ENCODE measurements around the gene MIEF2. TPM values are rescaled to one million over a fixed set of nuclear protein-coding genes. Genes with fewer than 3 reads are reported as not detected.
"Not testable (repeated sequence)": the region's sequence is repeated elsewhere in the genome, so short reads cannot be mapped to it uniquely, and the experiment has no call there.

Gene MIEF2
- polyA plus RNA-seq, 6 donors from 2014 or later = 3.2 to 13.8 (median 9.9) TPM

DNA sequence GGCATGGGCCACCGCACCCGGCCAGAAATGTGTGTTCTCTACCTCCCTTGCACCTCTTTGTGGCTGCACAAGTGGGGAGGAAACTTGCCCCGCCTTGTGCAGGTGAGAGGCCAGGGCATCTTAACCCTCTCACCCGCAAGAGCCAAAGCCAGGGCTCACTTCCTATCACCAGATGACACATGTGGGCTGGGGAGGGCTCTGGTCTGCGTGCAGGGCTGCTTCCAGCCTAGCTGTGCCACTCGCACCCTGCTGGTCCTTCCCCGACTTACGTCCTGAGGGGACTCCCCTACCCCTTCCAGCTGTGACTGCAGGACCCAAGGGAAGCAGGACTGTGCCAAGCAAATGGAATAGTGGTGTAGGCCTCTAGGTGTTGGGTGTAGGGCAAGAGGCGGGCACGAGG is 6.9 kb downstream of the MIEF2 start:
- H3K9me3 Mint-ChIP-seq = no peaks in the 10 kb centered on the region

GRCh38 chr17:18267927-18268711 is 7.7 kb downstream of the MIEF2 start:
- no peak for ATAC-seq (ENCODE audit: low read depth in 2 of 2)
- H3K36me3 Mint-ChIP-seq = no peaks in the 10 kb centered on the region
- peaks cover 0 to 3% (median 3%) of the 10 kb centered on the region in 3 donors for H3K4me1 Mint-ChIP-seq
- H3K27ac Mint-ChIP-seq = no peak overlapping the region
- H3K4me3 Mint-ChIP-seq = no peak overlapping the region
- H3K27me3 Mint-ChIP-seq = no peaks in the 10 kb centered on the region
- H3K9me3 Mint-ChIP-seq = no peaks in the 10 kb centered on the region
- DNase-seq = no peak

More for the DNA sequence above, 6.9 kb downstream of the MIEF2 start:
- H3K27ac Mint-ChIP-seq = no peak overlapping the region
- H3K36me3 Mint-ChIP-seq = no peaks in the 10 kb centered on the region
- H3K27me3 Mint-ChIP-seq = no peaks in the 10 kb centered on the region
- ATAC-seq (ENCODE audit: low read depth in 2 of 2) = no peak
- no peak overlapping the region for H3K4me3 Mint-ChIP-seq
- no peak for DNase-seq
- peaks cover 3 to 7% (median 3%) of the 10 kb centered on the region in 3 donors for H3K4me1 Mint-ChIP-seq

DNA sequence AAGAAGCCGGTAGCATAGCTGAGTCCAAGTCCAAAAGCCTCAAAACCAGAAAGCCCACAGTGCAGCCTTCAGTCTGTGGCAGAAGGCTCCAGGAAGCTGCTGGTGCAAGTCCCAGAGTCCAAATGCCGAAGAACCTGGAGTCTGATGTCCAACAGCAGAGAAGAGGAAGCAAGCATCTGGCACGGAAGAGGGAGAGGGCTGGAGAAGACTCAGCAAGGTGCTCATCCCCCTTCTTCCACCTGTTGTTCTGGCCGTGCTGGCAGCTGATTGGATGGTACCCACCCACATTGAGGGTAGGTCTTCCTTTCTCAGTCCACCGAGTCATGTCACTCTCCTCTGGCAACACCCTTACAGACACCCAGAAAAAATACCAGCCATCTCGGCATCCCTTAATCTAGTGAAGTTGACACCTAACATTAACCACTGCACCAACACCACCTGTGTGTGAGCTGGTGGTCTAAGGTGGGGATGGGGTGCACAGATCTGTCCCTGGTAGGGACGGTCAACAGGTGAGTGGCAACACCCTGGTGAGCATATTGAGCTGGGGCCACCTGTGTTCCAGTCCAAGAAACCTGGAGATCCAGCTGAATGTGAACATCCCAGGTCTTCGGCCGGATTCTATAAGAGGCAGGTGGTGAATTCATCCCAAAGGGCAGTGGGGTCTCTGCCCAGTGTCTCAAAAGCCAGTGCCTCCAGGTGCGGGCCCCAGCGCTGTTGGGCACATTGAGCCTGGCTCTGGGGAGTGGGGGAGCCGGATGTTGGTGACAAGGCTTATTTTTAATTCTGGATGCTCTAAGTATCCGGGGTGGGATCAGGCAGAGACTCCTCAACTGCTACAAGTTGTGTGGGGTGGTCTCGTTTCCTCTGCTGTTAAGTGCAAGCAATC is 9.8 kb downstream of the MIEF2 start:
- Mint-ChIP-seq H3K9me3 (no peaks in the 10 kb centered on the region), H3K27ac (peak overlapping the region in 1 of 6 donors; percentile 69), H3K27me3 (no peaks in the 10 kb centered on the region), H3K36me3 (no peaks in the 10 kb centered on the region), H3K4me1 (no peaks in the 10 kb centered on the region), H3K4me3 (no peak overlapping the region)
- DNase-seq (no peak), ATAC-seq (ENCODE audit: low read depth in 2 of 2) (no peak)

- Mint-ChIP-seq H3K4me3 (no peak overlapping the region), H3K36me3 (peaks cover 0 to 4% of the 10 kb centered on the region in 2 donors), H3K9me3 (no peaks in the 10 kb centered on the region), H3K27me3 (no peaks in the 10 kb centered on the region), H3K4me1 (no peaks in the 10 kb centered on the region), H3K27ac (no peak overlapping the region)
- DNase-seq = no peak
- ATAC-seq (ENCODE audit: low read depth in 2 of 2) = no peak
Measured at GRCh38 chr17:18277076-18277475, 16.6 kb downstream of the MIEF2 start.

GRCh38 chr17:18278867-18279266 is 18.4 kb downstream of the MIEF2 start:
- no peaks in the 10 kb centered on the region for H3K27me3 Mint-ChIP-seq
- H3K27ac Mint-ChIP-seq = no peak overlapping the region
- H3K9me3 Mint-ChIP-seq = no peaks in the 10 kb centered on the region
- no peaks in the 10 kb centered on the region for H3K4me1 Mint-ChIP-seq
- ATAC-seq (ENCODE audit: low read depth in 2 of 2) (no peak), DNase-seq (no peak)
- H3K36me3 Mint-ChIP-seq = peaks cover 6% of the 10 kb centered on the region in 2 donors
- H3K4me3 Mint-ChIP-seq = no peak overlapping the region

GRCh38 chr17:18280249-18280648 is 19.8 kb downstream of the MIEF2 start:
- no peaks in the 10 kb centered on the region for H3K9me3 Mint-ChIP-seq
- no peak overlapping the region for H3K4me3 Mint-ChIP-seq
- ATAC-seq (ENCODE audit: low read depth in 2 of 2) = no peak
- no peaks in the 10 kb centered on the region for H3K27me3 Mint-ChIP-seq
- H3K4me1 Mint-ChIP-seq = no peaks in the 10 kb centered on the region
- peaks cover 6 to 14% of the 10 kb centered on the region in 2 donors for H3K36me3 Mint-ChIP-seq
- DNase-seq = no peak
- no peak overlapping the region for H3K27ac Mint-ChIP-seq

DNA sequence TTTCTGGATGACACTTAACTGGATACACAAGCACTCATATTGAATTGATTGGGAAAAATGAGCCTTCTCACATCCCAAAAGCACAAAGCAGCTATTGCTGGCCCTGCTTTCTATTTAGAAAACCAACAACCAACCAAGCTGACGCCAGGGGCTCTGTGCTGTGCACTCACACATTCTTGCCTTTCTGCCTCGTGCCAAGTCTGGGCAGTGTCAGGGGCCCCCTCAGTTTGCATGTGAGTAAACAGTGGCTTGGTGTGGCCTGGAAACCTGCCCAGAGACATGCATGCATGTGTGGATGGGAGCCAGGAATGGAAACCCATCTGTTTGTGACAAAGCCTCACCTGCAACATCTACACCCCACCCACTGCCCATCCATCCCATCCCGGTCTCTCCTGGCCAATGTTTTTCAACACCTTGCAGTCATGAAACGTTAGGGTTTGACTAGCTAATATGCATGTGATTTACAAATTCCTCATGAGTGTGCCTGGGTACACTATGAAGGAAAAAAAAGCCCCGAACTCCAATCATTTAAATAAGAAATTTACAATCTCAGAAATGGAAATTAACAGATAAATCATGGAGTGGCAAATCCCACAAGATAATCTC is 20.4 kb downstream of the MIEF2 start:
- Mint-ChIP-seq H3K9me3 (no peaks in the 10 kb centered on the region), H3K27me3 (no peaks in the 10 kb centered on the region), H3K36me3 (peaks cover 6 to 19% of the 10 kb centered on the region in 2 donors), H3K4me1 (no peaks in the 10 kb centered on the region), H3K27ac (no peak overlapping the region), H3K4me3 (peak overlapping the region in 1 of 8 donors; percentile 41)
- no peak for DNase-seq
- no peak for ATAC-seq (ENCODE audit: low read depth in 2 of 2)

DNA sequence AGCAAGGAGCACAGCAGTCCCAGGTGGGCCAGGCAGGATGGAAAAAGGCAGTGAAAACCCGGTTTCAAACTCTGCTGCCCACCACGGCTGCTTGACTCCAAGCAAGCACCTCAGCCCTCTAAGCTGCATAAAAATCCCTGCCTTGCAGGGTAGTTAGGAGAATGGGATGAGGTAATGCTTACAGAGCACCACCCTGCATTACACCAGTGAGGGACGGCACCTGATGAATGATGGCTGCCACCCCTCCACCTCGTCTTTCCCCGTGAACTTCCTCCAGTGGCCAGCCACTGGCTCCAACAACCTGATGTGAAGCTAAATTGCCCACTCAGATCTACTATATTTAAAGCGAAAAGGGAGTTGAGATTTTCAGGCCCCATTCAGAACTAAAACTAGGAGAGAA is 21.3 kb downstream of the MIEF2 start:
- Mint-ChIP-seq H3K9me3 (no peaks in the 10 kb centered on the region), H3K27ac (no peak overlapping the region), H3K27me3 (no peaks in the 10 kb centered on the region), H3K4me1 (no peaks in the 10 kb centered on the region), H3K36me3 (peaks cover 6 to 19% of the 10 kb centered on the region in 2 donors), H3K4me3 (peak overlapping the region in 1 of 8 donors; percentile 41)
- ATAC-seq (ENCODE audit: low read depth in 2 of 2) (no peak), DNase-seq (no peak)

GRCh38 chr17:18285296-18285695 is 24.8 kb downstream of the MIEF2 start:
- Mint-ChIP-seq H3K27ac (no peak overlapping the region), H3K27me3 (no peaks in the 10 kb centered on the region), H3K9me3 (no peaks in the 10 kb centered on the region), H3K36me3 (peaks cover 14 to 22% of the 10 kb centered on the region in 2 donors), H3K4me3 (peak overlapping the region in 1 of 8 donors; percentile 29), H3K4me1 (no peaks in the 10 kb centered on the region)
- DNase-seq (no peak), ATAC-seq (ENCODE audit: low read depth in 2 of 2) (no peak)

GRCh38 chr17:18291718-18292540 is 31.5 kb downstream of the MIEF2 start:
- Mint-ChIP-seq H3K4me1 (peaks cover 5 to 12% (median 12%) of the 10 kb centered on the region in 3 donors), H3K27ac (peak overlapping the region in 2 of 6 donors; percentile 47 to 91), H3K36me3 (peaks cover 8 to 9% of the 10 kb centered on the region in 2 donors)

GRCh38 chr17:18298061-18298460 is 37.6 kb downstream of the MIEF2 start:
- H3K27ac Mint-ChIP-seq; H3K4me3 Mint-ChIP-seq; H3K9me3 Mint-ChIP-seq; H3K27me3 Mint-ChIP-seq; DNase-seq; ATAC-seq (ENCODE audit: low read depth in 2 of 2): not testable (repeated sequence)
- peaks cover 7 to 17% (median 16%) of the 10 kb centered on the region in 3 donors for H3K4me1 Mint-ChIP-seq
- peaks cover 0 to 16% of the 10 kb centered on the region in 2 donors for H3K36me3 Mint-ChIP-seq

More at GRCh38 chr17:18291718-18292540, 31.5 kb downstream of the MIEF2 start:
- no peak overlapping the region for H3K4me3 Mint-ChIP-seq
- DNase-seq = no peak
- no peaks in the 10 kb centered on the region for H3K27me3 Mint-ChIP-seq
- no peaks in the 10 kb centered on the region for H3K9me3 Mint-ChIP-seq
- no peak for ATAC-seq (ENCODE audit: low read depth in 2 of 2)

GRCh38 chr17:18300725-18301480 is 40.4 kb downstream of the MIEF2 start:
- H3K4me1 Mint-ChIP-seq = peaks cover 7 to 14% (median 13%) of the 10 kb centered on the region in 3 donors
- peaks cover 0 to 16% of the 10 kb centered on the region in 2 donors for H3K36me3 Mint-ChIP-seq
- DNase-seq (no peak), ATAC-seq (ENCODE audit: low read depth in 2 of 2) (no peak)
- no peak overlapping the region for H3K4me3 Mint-ChIP-seq
- peak overlapping the region in 1 of 6 donors; percentile 3 for H3K27ac Mint-ChIP-seq
- H3K27me3 Mint-ChIP-seq = no peaks in the 10 kb centered on the region
- H3K9me3 Mint-ChIP-seq = no peaks in the 10 kb centered on the region

All from naive B cell (primary cell).